H1 (cell line): Measurements from ENCODE around the gene C2orf76. TPM values are rescaled to one million over a fixed set of nuclear protein-coding genes. Genes with fewer than 3 reads are reported as not detected.

ENCODE experiments used
- CTCF ChIA-PET: fragments of 300-600 bp; sonication (Branson Sonifier 250); formaldehyde crosslinking; loops from one replicate; lab custom pipeline; 2021; ENCODE audit not compliant: partially characterized antibody; lab: Charles Lee
- POLR2A ChIA-PET: fragments of 300-600 bp; sonication (Branson Sonifier 250); formaldehyde crosslinking; loops from one replicate; lab custom pipeline; 2021; ENCODE audit warnings: inconsistent platforms; ENCODE audit not compliant: partially characterized antibody; lab: Charles Lee
- DNase-seq, 2 experiments: peaks; one replicate each; pipeline versions ENCODE4 v3.0.0 to v3.0.0-alpha.2; 2010 to 2022; ENCODE audit warnings: low spot score in 2 of 2, low read depth in 1 of 2, mixed read lengths in 1 of 2
- FAIRE-seq: peaks from 2 replicates; lab custom pipeline; 2011; peaks lifted over from hg19 to GRCh38; lab: Jason Lieb, UNC
- H2AFZ ChIP-seq: 2 replicates; pipeline ENCODE4 v1.8.1; 2012; ENCODE audit warnings: low read length, inconsistent platforms
- H2AK5ac ChIP-seq: 2 replicates; pipeline ENCODE4 v1.6.1; 2013; ENCODE audit warnings: low read depth, low read length
- H2BK120ac ChIP-seq: replicated peaks from 2 replicates; pipeline ENCODE3; 2013; ENCODE audit warnings: low read depth, low read length, inconsistent platforms
- H2BK12ac ChIP-seq: 2 replicates; pipeline ENCODE4 v1.6.1; 2013; ENCODE audit warnings: low read depth, low read length
- H2BK15ac ChIP-seq: 2 replicates; pipeline ENCODE4 v1.6.1; 2013; ENCODE audit warnings: low read length
- H2BK20ac ChIP-seq: 2 replicates; pipeline ENCODE4 v1.6.1; 2013; ENCODE audit warnings: low read length
- H2BK5ac ChIP-seq: 2 replicates; pipeline ENCODE4 v1.6.1; 2013; ENCODE audit warnings: low read depth, low read length
- H3K14ac ChIP-seq: 2 replicates; pipeline ENCODE4 v1.6.1; 2013; ENCODE audit warnings: inconsistent platforms; ENCODE audit not compliant: insufficient read length
- H3K18ac ChIP-seq: 2 replicates; pipeline ENCODE4 v1.6.1; 2013; ENCODE audit warnings: low read length; ENCODE audit errors: extremely low read depth
- H3K23ac ChIP-seq: 2 replicates; pipeline ENCODE4 v1.6.1; 2013; ENCODE audit warnings: inconsistent platforms; ENCODE audit not compliant: insufficient read length
- H3K23me2 ChIP-seq: 2 replicates; pipeline ENCODE4 v1.6.1; 2013; ENCODE audit warnings: low read depth, low read length
- H3K27ac ChIP-seq: 2 replicates; pipeline ENCODE4 v1.6.1; 2011; ENCODE audit warnings: low read depth, low read length, inconsistent platforms
- H3K27me3 ChIP-seq, 4 experiments: replicated peaks in 1 of 4; 1 replicate in 1 of 4; 2 replicates in 3 of 4; pipeline versions ENCODE4 v1.6.1 to v1.8.1; 2011 to 2013; ENCODE audit warnings: low read length in 3 of 4, mild to moderate bottlenecking in 3 of 4, inconsistent platforms in 2 of 4, mixed read lengths in 2 of 4, moderate library complexity in 1 of 4; ENCODE audit not compliant: control insufficient read depth in 3 of 4, insufficient read depth in 3 of 4; ENCODE audit errors: extremely low read depth in 1 of 4
- H3K36me3 ChIP-seq, 4 experiments: 2 replicates each; pipeline versions ENCODE4 v1.6.1 to v1.8.1; 2011 to 2013; ENCODE audit warnings: mild to moderate bottlenecking in 4 of 4, low read length in 3 of 4, moderate library complexity in 2 of 4, control low read depth in 1 of 4, inconsistent platforms in 1 of 4; ENCODE audit not compliant: insufficient read depth in 4 of 4, control insufficient read depth in 2 of 4
- H3K4ac ChIP-seq: replicated peaks from 2 replicates; pipeline ENCODE3; 2013; ENCODE audit warnings: low read length, low read depth, mixed read lengths, inconsistent platforms; ENCODE audit not compliant: insufficient read length
- H3K4me1 ChIP-seq, 4 experiments: replicated peaks in 1 of 4; 1 replicate in 1 of 4; 2 replicates in 3 of 4; pipeline versions ENCODE4 v1.6.1 to v1.8.1; 2011 to 2013; ENCODE audit warnings: low read length in 3 of 4, inconsistent platforms in 2 of 4, mixed read lengths in 1 of 4; ENCODE audit not compliant: insufficient read depth in 4 of 4, control insufficient read depth in 3 of 4
- H3K4me2 ChIP-seq, 2 experiments: 2 replicates each; pipeline versions ENCODE4 v1.6.1 to v1.8.1; 2011 to 2013; ENCODE audit warnings: low read depth in 2 of 2, low read length in 2 of 2, control low read depth in 1 of 2, inconsistent platforms in 1 of 2, mild to moderate bottlenecking in 1 of 2; ENCODE audit not compliant: insufficient read depth in 1 of 2
- H3K4me3 ChIP-seq, 4 experiments: fragments of 200-600, 300-600 bp in 1 of 4; sonication (generic), shearing (Covaris generic), sonication (Bioruptor Twin) in 1 of 4; 2 replicates each; pipeline versions ENCODE4 v1.5.1 to v1.8.1; 2011 to 2016; ENCODE audit warnings: low read length in 4 of 4, low read depth in 3 of 4, control low read depth in 2 of 4, inconsistent platforms in 2 of 4, mild to moderate bottlenecking in 2 of 4, mixed read lengths in 1 of 4, moderate library complexity in 1 of 4; ENCODE audit not compliant: insufficient read depth in 2 of 4; ENCODE audit errors: extremely low read depth in 1 of 4
- H3K56ac ChIP-seq: replicated peaks from 2 replicates; pipeline ENCODE3; 2013; ENCODE audit warnings: low read depth, mild to moderate bottlenecking, mixed read lengths, low read length, inconsistent platforms; ENCODE audit not compliant: insufficient read length
- H3K79me1 ChIP-seq: 2 replicates; pipeline ENCODE4 v1.6.1; 2013; ENCODE audit warnings: low read depth, low read length, control low read depth
- H3K79me2 ChIP-seq, 2 experiments: 2 replicates each; pipeline versions ENCODE4 v1.6.1 to v1.8.1; 2012 to 2013; ENCODE audit warnings: low read length in 2 of 2, mild to moderate bottlenecking in 2 of 2, inconsistent platforms in 1 of 2; ENCODE audit not compliant: insufficient read depth in 2 of 2, control insufficient read depth in 1 of 2
- H3K9ac ChIP-seq, 4 experiments: replicated peaks in 1 of 4; 1 replicate in 1 of 4; 2 replicates in 3 of 4; pipeline versions ENCODE4 v1.6.1 to v1.8.1; 2011 to 2013; ENCODE audit warnings: low read depth in 3 of 4, low read length in 3 of 4, control low read depth in 2 of 4, mild to moderate bottlenecking in 2 of 4, moderate library complexity in 2 of 4, inconsistent platforms in 1 of 4; ENCODE audit errors: extremely low read depth in 1 of 4
- H3K9me3 ChIP-seq, 2 experiments: 2 replicates each; pipeline versions ENCODE4 v1.6.1 to v1.8.1; 2012 to 2013; ENCODE audit warnings: mild to moderate bottlenecking in 2 of 2, moderate library complexity in 2 of 2, control low read depth in 1 of 2, inconsistent platforms in 1 of 2, low read depth in 1 of 2, low read length in 1 of 2, mixed read lengths in 1 of 2; ENCODE audit not compliant: insufficient read depth in 2 of 2
- H4K20me1 ChIP-seq, 2 experiments: replicated peaks in 1 of 2; 2 replicates each; pipeline versions ENCODE3 to v1.8.1; 2011 to 2013; ENCODE audit warnings: inconsistent platforms in 2 of 2, low read length in 2 of 2, mild to moderate bottlenecking in 1 of 2; ENCODE audit not compliant: insufficient read depth in 2 of 2, control insufficient read depth in 1 of 2
- H4K5ac ChIP-seq: 2 replicates; pipeline ENCODE4 v1.6.1; 2013; ENCODE audit warnings: low read length, low read depth, mixed read lengths, inconsistent platforms; ENCODE audit not compliant: insufficient read length
- H4K8ac ChIP-seq: 2 replicates; pipeline ENCODE4 v1.8.0; 2013; ENCODE audit warnings: mild to moderate bottlenecking, moderate library complexity, low read length, inconsistent platforms; ENCODE audit not compliant: insufficient read depth; ENCODE audit errors: extremely low read depth
- H4K91ac ChIP-seq: replicated peaks from 2 replicates; pipeline ENCODE3; 2013; ENCODE audit warnings: low read length, mixed read lengths, inconsistent platforms; ENCODE audit not compliant: insufficient read length
- RAD21 ChIP-seq, 2 experiments: IDR thresholded peaks in 1 of 2; conservative IDR thresholded peaks in 1 of 2; 2 replicates each; pipeline ENCODE4 v1.6.1; 2011; ENCODE audit warnings: low read depth in 2 of 2, low read length in 2 of 2, improper control_type of control experiment in 1 of 2, inconsistent platforms in 1 of 2, mild to moderate bottlenecking in 1 of 2, moderate library complexity in 1 of 2
- TAF7 ChIP-seq: optimal IDR thresholded peaks from 2 replicates; pipeline ENCODE3; 2011; ENCODE audit warnings: low read depth, mild to moderate bottlenecking, inconsistent platforms, low read length, moderate library complexity, borderline replicate concordance
- WGBS, 2 experiments: shearing (Covaris generic) in 1 of 2; methylation state at CpG; one replicate each; pipeline versions ENCODE4 v1.1.6 to v1.1.7; 2013 to 2015; ENCODE audit warnings: low lambda C conversion rate in 2 of 2, mixed read lengths in 2 of 2, inconsistent platforms in 1 of 2, low coverage in 1 of 2, missing lambda C conversion rate in 1 of 2; ENCODE audit not compliant: insufficient replicate concordance in 2 of 2, insufficient coverage in 1 of 2, insufficient read length in 1 of 2; ENCODE audit errors: extremely low coverage in 1 of 2, missing lambda C conversion rate in 1 of 2; 5-methylcytosine and 5-hydroxymethylcytosine counted together
- polyA plus RNA-seq, 7 experiments: library from polyadenylated mRNA; depleted of rRNA in 3 of 7; stranded (reverse) in 5 of 7; unstranded in 2 of 7; fragments of >200 nt in 5 of 7; fragments of 200-250 nt in 2 of 7; gene quantifications; 1 replicate in 5 of 7; 2 replicates in 1 of 7; 4 replicates in 1 of 7; pipeline versions ENCODE4 v1.2.1 to v1.2.3, GENCODE V29; 2011 to 2013; ENCODE audit warnings: missing spikeins in 2 of 7, mixed read lengths in 2 of 7
- total RNA-seq: library from RNA; stranded (reverse); fragmentation: NEBNext Ultra II Directional; extraction: Animal tissue kit (Norgen Biotek cat#: 25700); gene quantifications from 2 replicates; pipeline ENCODE4 v1.2.1, GENCODE V29; 2021
- TF ChIP-seq, protein P1 (sequence below), 3 experiments: IDR thresholded peaks; 1 replicate in 2 of 3; 2 replicates in 1 of 3; pipeline versions ENCODE4 v1.5.1 to v1.6.1; 2011; ENCODE audit warnings: low read length in 3 of 3, mild to moderate bottlenecking in 3 of 3, inconsistent platforms in 2 of 3, low read depth in 1 of 3, moderate library complexity in 1 of 3; ENCODE audit not compliant: insufficient read depth in 1 of 3; ENCODE audit errors: control extremely low read depth in 1 of 3

Gene C2orf76
- total and polyA plus RNA-seq, 2 of the 8 experiments (the other 6 are each of a cell fraction or from before 2014, with no cell fraction given), result 4.4 to 5.0 TPM

DNA sequence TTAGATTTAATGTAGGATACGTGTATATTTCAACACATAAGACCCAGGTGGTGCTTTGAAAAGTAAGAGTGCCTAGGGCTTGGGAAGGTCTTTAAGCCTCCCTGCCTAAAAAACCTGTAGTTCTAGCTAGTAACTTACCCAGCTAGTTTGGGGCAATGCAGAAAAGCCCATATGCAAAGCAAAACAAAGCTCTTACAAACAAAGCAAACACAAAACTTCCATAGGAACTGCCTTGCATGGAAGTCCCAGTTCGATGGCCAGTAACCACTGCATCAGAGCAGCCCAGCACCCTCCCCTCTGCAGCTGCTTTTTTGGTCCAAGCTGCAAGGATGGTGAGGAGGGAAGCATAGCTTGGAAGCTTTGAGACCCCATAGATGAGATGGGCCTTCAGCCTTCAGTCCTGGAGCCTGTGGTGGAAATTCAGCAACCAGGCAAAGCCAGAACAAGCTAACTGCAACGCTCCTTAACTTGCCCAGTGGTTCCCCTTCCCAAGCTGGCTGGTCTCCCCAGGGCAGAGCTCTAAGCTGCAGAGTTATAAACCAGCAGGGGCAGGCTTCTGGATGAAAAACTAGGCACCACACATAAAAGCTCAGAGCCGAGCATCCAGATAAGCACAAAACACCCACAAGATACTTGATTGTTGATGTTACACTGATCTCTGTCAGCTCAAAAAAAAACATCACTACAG, 16.2 kb downstream of the C2orf76 start:
- CTCF ChIA-PET, result interaction anchor here (0.7 to 2.4 kb wide), 19 partner anchors 10 to 514 kb away, joined by 3 to 10 read pairs (median 4); partner anchors contain the start of genes C2orf76 and DBI
- no peak overlapping the region for H2BK12ac ChIP-seq
- H3K79me2 ChIP-seq, result no peaks in the 10 kb centered on the region
- H4K20me1 ChIP-seq, result no peaks in the 10 kb centered on the region
- H4K5ac ChIP-seq, result no peak overlapping the region
- no peak overlapping the region for H3K27ac ChIP-seq
- no peak for DNase-seq
- no peaks in the 10 kb centered on the region for H3K79me1 ChIP-seq
- no peak overlapping the region for H4K91ac ChIP-seq
- H2AFZ ChIP-seq, result peak overlapping the region; percentile 28
- peak overlapping the region in 1 of 2 experiments; percentile 15; a peak in 1 of 4 replicates for H3K4me2 ChIP-seq
- no peak overlapping the region for H3K56ac ChIP-seq
- no peak overlapping the region for H3K14ac ChIP-seq
- peak overlapping the region; percentile 47; the same call in 1 of the 2 replicates for H2BK5ac ChIP-seq
- H3K9ac ChIP-seq, result no peak overlapping the region
- 65% methylated on average over 4 of the region's 4 CpGs; no CpG with 5 or more reads in 1 of the 2 experiments for whole genome bisulfite sequencing, 2 experiments
- H3K4me3 ChIP-seq, result no peak overlapping the region
- H3K4me1 ChIP-seq, result peaks cover 0 to 8% (median 3%) of the 10 kb centered on the region in 4 experiments; a peak in 4 of 7 replicates
- H3K27me3 ChIP-seq, result no peaks in the 10 kb centered on the region
- no peak overlapping the region for H3K4ac ChIP-seq
- H2BK120ac ChIP-seq, result no peak overlapping the region
- H3K23me2 ChIP-seq, result no peaks in the 10 kb centered on the region
- no peak for TF ChIP-seq TAF7
- peak in 1 of 2 experiments; percentile 15; a peak in 1 of 4 replicates for TF ChIP-seq RAD21 (IDR thresholded peaks at IDR 0.05 in 1 of 2, conservative IDR thresholded peaks at IDR 0.05 in 1 of 2; ENCODE audit: low read depth in 2 of 2, low read length in 2 of 2)
- TF ChIP-seq, protein P1, sequence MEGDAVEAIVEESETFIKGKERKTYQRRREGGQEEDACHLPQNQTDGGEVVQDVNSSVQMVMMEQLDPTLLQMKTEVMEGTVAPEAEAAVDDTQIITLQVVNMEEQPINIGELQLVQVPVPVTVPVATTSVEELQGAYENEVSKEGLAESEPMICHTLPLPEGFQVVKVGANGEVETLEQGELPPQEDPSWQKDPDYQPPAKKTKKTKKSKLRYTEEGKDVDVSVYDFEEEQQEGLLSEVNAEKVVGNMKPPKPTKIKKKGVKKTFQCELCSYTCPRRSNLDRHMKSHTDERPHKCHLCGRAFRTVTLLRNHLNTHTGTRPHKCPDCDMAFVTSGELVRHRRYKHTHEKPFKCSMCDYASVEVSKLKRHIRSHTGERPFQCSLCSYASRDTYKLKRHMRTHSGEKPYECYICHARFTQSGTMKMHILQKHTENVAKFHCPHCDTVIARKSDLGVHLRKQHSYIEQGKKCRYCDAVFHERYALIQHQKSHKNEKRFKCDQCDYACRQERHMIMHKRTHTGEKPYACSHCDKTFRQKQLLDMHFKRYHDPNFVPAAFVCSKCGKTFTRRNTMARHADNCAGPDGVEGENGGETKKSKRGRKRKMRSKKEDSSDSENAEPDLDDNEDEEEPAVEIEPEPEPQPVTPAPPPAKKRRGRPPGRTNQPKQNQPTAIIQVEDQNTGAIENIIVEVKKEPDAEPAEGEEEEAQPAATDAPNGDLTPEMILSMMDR (IDR thresholded peaks at IDR 0.05; ENCODE audit: control extremely low read depth in 1 of 3, insufficient read depth in 1 of 3, low read depth in 1 of 3, low read length in 3 of 3), result peak in 2 of 3 experiments; percentile 34 to 35; a peak in 2 of 4 replicates
- no peak overlapping the region for H4K8ac ChIP-seq
- no peak overlapping the region for H2BK20ac ChIP-seq
- POLR2A ChIA-PET, result interaction anchor here (1.0 to 4.1 kb wide), 2 partner anchors 14 to 23 kb away, joined by 5 to 35 read pairs; partner anchors contain the start of genes C2orf76 and DBI
- H2BK15ac ChIP-seq, result no peak overlapping the region
- peak; percentile 81 for FAIRE-seq
- no peaks in the 10 kb centered on the region for H3K36me3 ChIP-seq
- no peaks in the 10 kb centered on the region for H3K9me3 ChIP-seq
- H3K23ac ChIP-seq, result no peak overlapping the region
- H2AK5ac ChIP-seq, result no peak overlapping the region
- H3K18ac ChIP-seq, result no peak overlapping the region
